Liver (tissue), 9 donors: ENCODE results near the gene MCTP1. TPM values are rescaled to one million over a fixed set of nuclear protein-coding genes. Genes with fewer than 3 reads are reported as not detected.

ENCODE experiments used
- DNase-seq: peaks from one replicate; pipeline ENCODE4 v3.0.0-alpha.2; 2017; ENCODE audit warnings: low spot score
- H3K27ac ChIP-seq, 2 donors: one replicate each; pipeline ENCODE4 v1.7.0; 2013; ENCODE audit warnings: inconsistent platforms in 2 of 2, low read length in 2 of 2, control low read depth in 1 of 2, low read depth in 1 of 2, mild to moderate bottlenecking in 1 of 2
- H3K27me3 ChIP-seq, 4 donors: one replicate each; pipeline versions ENCODE4 v1.6.1 to v1.7.0; 2013; ENCODE audit warnings: low read length in 3 of 4, inconsistent platforms in 1 of 4, mild to moderate bottlenecking in 1 of 4, moderate library complexity in 1 of 4; ENCODE audit not compliant: control insufficient read depth in 4 of 4, insufficient read depth in 4 of 4
- H3K36me3 ChIP-seq, 4 donors: one replicate each; pipeline versions ENCODE4 v1.6.1 to v1.7.0; 2013; ENCODE audit warnings: low read length in 3 of 4, mild to moderate bottlenecking in 3 of 4, low read depth in 1 of 4, moderate library complexity in 1 of 4; ENCODE audit not compliant: control insufficient read depth in 4 of 4, insufficient read depth in 3 of 4
- H3K4me1 ChIP-seq, 4 donors: one replicate each; pipeline versions ENCODE4 v1.6.1 to v1.7.0; 2013; ENCODE audit warnings: low read length in 3 of 4, mild to moderate bottlenecking in 3 of 4, moderate library complexity in 1 of 4; ENCODE audit not compliant: control insufficient read depth in 4 of 4, insufficient read depth in 4 of 4
- H3K4me3 ChIP-seq, 3 donors: one replicate each; pipeline versions ENCODE4 v1.6.1 to v1.7.0; 2013; ENCODE audit warnings: low read length in 3 of 3, control low read depth in 1 of 3, low read depth in 1 of 3, mild to moderate bottlenecking in 1 of 3
- H3K9ac ChIP-seq, 2 donors: one replicate each; pipeline ENCODE4 v1.7.0; 2013; ENCODE audit warnings: low read length in 2 of 2, mild to moderate bottlenecking in 2 of 2, moderate library complexity in 2 of 2, control low read depth in 1 of 2, low read depth in 1 of 2
- H3K9me3 ChIP-seq, 4 donors: one replicate each; pipeline versions ENCODE4 v1.6.1 to v1.7.0; 2013; ENCODE audit warnings: low read length in 3 of 4; ENCODE audit not compliant: control insufficient read depth in 4 of 4
- ATF3 ChIP-seq: IDR thresholded peaks from 2 replicates; pipeline ENCODE4 v1.6.1; 2016; ENCODE audit warnings: antibody characterized with exemption
- CTCF ChIP-seq: fragments of 150-350 bp; IDR thresholded peaks from 2 replicates; pipeline ENCODE4 v1.5.1; 2017; ENCODE audit warnings: improper control_type of control experiment, low read depth, low read length; ENCODE audit not compliant: missing input control
- EGR1 ChIP-seq, 2 donors: IDR thresholded peaks; 2 replicates each; pipeline ENCODE4 v1.6.1; 2016 to 2018; ENCODE audit warnings: antibody characterized with exemption in 2 of 2, low read depth in 2 of 2
- FOXA1 ChIP-seq: IDR thresholded peaks from 2 replicates; pipeline ENCODE4 v1.6.1; 2016; ENCODE audit warnings: antibody characterized with exemption
- FOXA2 ChIP-seq: IDR thresholded peaks from 2 replicates; pipeline ENCODE4 v1.6.1; 2016; ENCODE audit warnings: antibody characterized with exemption
- GABPA ChIP-seq, 2 donors: IDR thresholded peaks in 1 of 2; conservative IDR thresholded peaks in 1 of 2; 2 replicates each; pipeline ENCODE4 v1.6.1; 2016; ENCODE audit warnings: antibody characterized with exemption in 2 of 2, mild to moderate bottlenecking in 1 of 2, moderate library complexity in 1 of 2
- HNF4A ChIP-seq, 2 donors: conservative IDR thresholded peaks; 2 replicates each; pipeline ENCODE4 v1.6.1; 2016; ENCODE audit warnings: antibody characterized with exemption in 2 of 2, mild to moderate bottlenecking in 2 of 2
- HNF4G ChIP-seq: IDR thresholded peaks from 2 replicates; pipeline ENCODE4 v1.6.1; 2016; ENCODE audit warnings: antibody characterized with exemption
- JUND ChIP-seq, 2 donors: IDR thresholded peaks; 2 replicates each; pipeline ENCODE4 v1.6.1; 2016; ENCODE audit warnings: antibody characterized with exemption in 2 of 2
- MAX ChIP-seq: IDR thresholded peaks from 2 replicates; pipeline ENCODE4 v1.6.1; 2016; ENCODE audit warnings: antibody characterized with exemption
- NR2F2 ChIP-seq: IDR thresholded peaks from 2 replicates; pipeline ENCODE4 v1.6.1; 2016; ENCODE audit warnings: antibody characterized with exemption
- RAD21 ChIP-seq, 2 donors: IDR thresholded peaks; 2 replicates each; pipeline ENCODE4 v1.6.1; 2016; ENCODE audit warnings: antibody characterized with exemption in 2 of 2, mild to moderate bottlenecking in 2 of 2
- REST ChIP-seq: IDR thresholded peaks from 2 replicates; pipeline ENCODE4 v1.6.1; 2016; ENCODE audit warnings: antibody characterized with exemption, mild to moderate bottlenecking
- RXRA ChIP-seq, 2 donors: IDR thresholded peaks; 2 replicates each; pipeline ENCODE4 v1.6.1; 2017 to 2018; ENCODE audit warnings: antibody characterized with exemption in 2 of 2, mild to moderate bottlenecking in 1 of 2
- SP1 ChIP-seq: IDR thresholded peaks from 2 replicates; pipeline ENCODE4 v1.6.1; 2018; ENCODE audit warnings: antibody characterized with exemption, mild to moderate bottlenecking
- TAF1 ChIP-seq: conservative IDR thresholded peaks from 2 replicates; pipeline ENCODE4 v1.6.1; 2016; ENCODE audit warnings: antibody characterized with exemption, mild to moderate bottlenecking
- YY1 ChIP-seq: IDR thresholded peaks from 2 replicates; pipeline ENCODE4 v1.6.1; 2016; ENCODE audit warnings: antibody characterized with exemption, mild to moderate bottlenecking
- ZBTB33 ChIP-seq: IDR thresholded peaks from 2 replicates; pipeline ENCODE4 v1.6.1; 2016; ENCODE audit warnings: antibody characterized with exemption
- WGBS: extraction: QIAGEN DNeasy Blood & Tissue Kit; methylation state at CpG from one replicate; pipeline ENCODE4 v1.1.7; 2013; 5-methylcytosine and 5-hydroxymethylcytosine counted together
- polyA plus RNA-seq, 2 donors: library from polyadenylated mRNA; stranded (reverse) in 1 of 2; unstranded in 1 of 2; fragments of 200-250 nt in 1 of 2; fragments of >200 nt in 1 of 2; fragmentation: Nextera tagmentation in 1 of 2; extraction: Ambion mirVana in 1 of 2; gene quantifications; one replicate each; pipeline versions ENCODE4 v1.2.1 to v1.2.3, GENCODE V29; 2013 to 2015
- total RNA-seq, 2 donors: library from RNA; depleted of rRNA; stranded (reverse); fragments of >200 nt; gene quantifications; one replicate each; pipeline ENCODE4 v1.2.3, GENCODE V29; 2014
- donor health status: healthy.
- donor health status: healthy.
- donor health status: healthy.
- donor health status: healthy.
- donor health status: healthy.

Gene MCTP1
- total and polyA plus RNA-seq, 4 donors = 0.67 to 7.6 (median 4.3) TPM

DNA sequence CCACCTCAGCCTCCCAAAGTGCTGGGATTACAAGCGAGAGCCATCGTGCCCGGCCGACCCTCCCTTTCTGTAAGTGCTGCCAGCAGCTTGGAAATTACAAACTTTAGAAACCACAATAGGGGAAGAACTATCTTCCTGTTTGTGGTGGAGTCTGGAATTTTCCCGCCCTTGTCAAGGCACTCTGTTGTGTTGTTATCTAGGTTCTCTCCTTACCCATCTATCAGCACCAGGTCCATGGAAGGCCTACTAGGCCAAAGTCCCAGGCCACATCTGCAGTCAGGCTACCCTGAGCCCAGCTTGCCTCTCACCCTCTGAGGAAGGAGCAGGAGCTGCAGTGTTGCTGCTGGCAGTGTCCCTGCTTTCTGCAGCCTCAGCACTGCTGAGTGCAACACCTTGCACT is 214.9 kb downstream of the MCTP1 start:
- DNase-seq = no peak
- Histone ChIP-seq H3K9ac (no peak overlapping the region), H3K4me1 (no peaks in the 10 kb centered on the region), H3K36me3 (no peaks in the 10 kb centered on the region), H3K27me3 (no peaks in the 10 kb centered on the region), H3K27ac (no peak overlapping the region), H3K9me3 (no peaks in the 10 kb centered on the region), H3K4me3 (no peak overlapping the region)
- 77% methylated on average over 5 of the region's 5 CpGs for WGBS
- no peak for TF ChIP-seq HNF4A (conservative IDR thresholded peaks at IDR 0.05)
- no peak for TF ChIP-seq REST
- TF ChIP-seq ZBTB33 = no peak
- TF ChIP-seq SP1 = no peak
- TF ChIP-seq FOXA2 = no peak
- TF ChIP-seq NR2F2 = no peak
- no peak for TF ChIP-seq TAF1
- TF ChIP-seq JUND (IDR thresholded peaks at IDR 0.05) = no peak
- TF ChIP-seq MAX = no peak
- no peak for TF ChIP-seq FOXA1
- no peak for TF ChIP-seq ATF3
- no peak for TF ChIP-seq HNF4G
- no peak for TF ChIP-seq CTCF
- TF ChIP-seq RXRA (IDR thresholded peaks at IDR 0.05) = no peak
- TF ChIP-seq YY1 = no peak
- TF ChIP-seq GABPA (IDR thresholded peaks at IDR 0.05 in 1 of 2, conservative IDR thresholded peaks at IDR 0.05 in 1 of 2) = no peak
- TF ChIP-seq EGR1 (IDR thresholded peaks at IDR 0.05; ENCODE audit: low read depth in 2 of 2) = no peak
- no peak for TF ChIP-seq RAD21 (IDR thresholded peaks at IDR 0.05)

DNA sequence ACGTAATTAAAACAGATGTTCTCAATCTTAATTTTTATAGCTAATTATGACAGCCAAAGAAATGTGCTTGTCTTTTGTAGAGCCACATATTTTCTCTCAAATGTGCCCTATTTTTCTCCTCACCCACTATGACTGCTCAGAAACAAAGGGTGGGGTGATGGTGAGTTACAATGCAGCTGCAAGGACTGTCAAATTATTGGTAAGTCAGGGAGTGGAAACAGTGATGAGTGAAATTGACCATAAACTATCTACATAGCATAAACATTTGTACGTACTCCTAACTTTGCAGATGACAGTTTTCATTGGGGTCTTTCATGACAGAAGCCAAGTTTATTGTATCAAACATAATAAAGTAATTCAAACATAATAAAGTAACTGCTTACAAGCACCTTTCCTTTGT is 215.9 kb downstream of the MCTP1 start:
- no peak for DNase-seq
- TF ChIP-seq GABPA (IDR thresholded peaks at IDR 0.05 in 1 of 2, conservative IDR thresholded peaks at IDR 0.05 in 1 of 2) (no peak), REST (no peak), EGR1 (IDR thresholded peaks at IDR 0.05; ENCODE audit: low read depth in 2 of 2) (no peak), MAX (no peak), RAD21 (IDR thresholded peaks at IDR 0.05) (no peak), ATF3 (no peak), SP1 (no peak), FOXA2 (no peak), TAF1 (no peak)

More for the DNA sequence above, 215.9 kb downstream of the MCTP1 start:
- H3K36me3 ChIP-seq = no peaks in the 10 kb centered on the region
- 74% methylated on average over 2 of the region's 2 CpGs for WGBS
- no peaks in the 10 kb centered on the region for H3K4me1 ChIP-seq
- no peak overlapping the region for H3K9ac ChIP-seq
- H3K4me3 ChIP-seq = no peak overlapping the region
- no peaks in the 10 kb centered on the region for H3K27me3 ChIP-seq
- H3K9me3 ChIP-seq = no peaks in the 10 kb centered on the region
- H3K27ac ChIP-seq = no peak overlapping the region
